PFSK-1 (cell line): ENCODE measurements around the gene RAB4A.

Experiments
- REST ChIP-seq, 2 experiments: IDR thresholded peaks; 2 replicates each; pipeline versions ENCODE4 v1.6.1 to v1.8.0; 2011 to 2012; ENCODE audit warnings: low read depth in 2 of 2, low read length in 2 of 2, control low read depth in 1 of 2, inconsistent platforms in 1 of 2, mild to moderate bottlenecking in 1 of 2, moderate library complexity in 1 of 2; ENCODE audit not compliant: insufficient read depth in 1 of 2
- SIN3A ChIP-seq: IDR thresholded peaks from 2 replicates; pipeline ENCODE4 v1.6.1; 2012; ENCODE audit warnings: mild to moderate bottlenecking, low read length, moderate library complexity, borderline replicate concordance; ENCODE audit not compliant: insufficient read depth

- TF ChIP-seq REST (IDR thresholded peaks at IDR 0.05; ENCODE audit: insufficient read depth in 1 of 2, low read depth in 2 of 2, low read length in 2 of 2) (no peak), SIN3A (no peak)
Observed at GRCh38 chr1:229282295-229282823, 11.4 kb downstream of the RAB4A start.
